Skeletal muscle cell (primary cell): ENCODE results near the gene CA11.

ENCODE experiments used
- DNase-seq: peaks from one replicate; pipeline ENCODE4 v3.0.0-alpha.2; 2010; ENCODE audit warnings: low read depth
- H3K4me3 ChIP-seq: 2 replicates; pipeline ENCODE4 v1.5.1; 2011; ENCODE audit warnings: low read depth, mild to moderate bottlenecking, control low read depth, low read length, moderate library complexity

Gene CA11

GRCh38 chr19:48617146-48617937, 28.6 kb downstream of the CA11 start:
- H3K4me3 ChIP-seq = peak overlapping the region; percentile 100
- no peak for DNase-seq

DNA sequence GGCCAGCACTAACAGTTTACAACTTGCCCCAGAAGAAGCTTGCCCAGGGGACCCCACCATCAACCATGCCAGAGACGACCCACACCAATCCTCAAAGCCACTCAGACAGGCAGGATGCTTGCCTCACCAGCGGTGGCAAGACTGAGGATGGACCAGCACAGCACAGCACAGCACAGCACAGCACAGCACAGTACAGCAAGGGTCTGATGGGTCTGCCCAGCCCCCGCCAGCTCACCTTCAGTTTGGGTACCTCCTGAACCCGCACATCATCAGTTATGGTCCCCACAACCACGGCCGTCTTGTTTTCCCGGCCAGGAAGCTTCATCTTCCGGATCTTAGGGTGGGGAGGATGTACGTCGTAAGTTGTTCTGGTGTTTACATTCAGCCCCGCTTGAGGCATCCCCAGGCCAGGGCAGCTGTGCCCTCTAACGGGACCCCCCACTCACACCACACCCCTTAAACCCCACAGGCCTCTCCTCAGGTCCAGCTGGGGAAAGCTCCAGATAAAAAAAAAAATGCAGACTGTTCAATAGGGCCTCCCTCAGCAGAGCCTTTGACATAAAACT, 29.4 kb downstream of the CA11 start:
- no peak for DNase-seq
- no peak overlapping the region for H3K4me3 ChIP-seq

DNA sequence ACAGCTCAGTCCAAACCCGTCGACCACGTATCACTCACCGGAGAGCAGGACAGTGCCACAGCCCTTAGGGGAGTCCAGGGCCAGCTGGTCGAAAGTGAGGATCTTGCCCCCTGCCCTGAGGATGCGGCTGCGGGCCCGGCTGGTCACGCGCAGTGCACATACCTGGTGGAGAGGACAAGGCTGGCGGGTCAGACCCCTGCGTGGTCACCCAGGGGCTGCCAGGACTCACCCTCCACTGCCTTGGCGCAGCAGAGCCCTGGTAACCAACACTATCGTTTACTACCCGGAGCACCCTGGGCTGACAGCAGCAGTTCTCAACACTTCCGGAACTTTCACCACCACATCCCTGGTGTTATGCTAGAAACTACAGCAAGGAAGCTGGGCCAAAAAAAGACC, 29.9 kb downstream of the CA11 start:
- H3K4me3 ChIP-seq = no peak overlapping the region
- DNase-seq = no peak

- no peak overlapping the region for H3K4me3 ChIP-seq
- no peak for DNase-seq
Observed at GRCh38 chr19:48615231-48616040, 30.6 kb downstream of the CA11 start.

GRCh38 chr19:48614436-48615230, 31.4 kb downstream of the CA11 start, which contains the start of gene FAM83E:
Gene FAM83E, minus strand, starts transcription at chr19:48615076. Its CDS starts 1,704 bp downstream, at chr19:48613372.
- DNase-seq = no peak
- no peak within 1 kb of the TSS for H3K4me3 ChIP-seq

DNA sequence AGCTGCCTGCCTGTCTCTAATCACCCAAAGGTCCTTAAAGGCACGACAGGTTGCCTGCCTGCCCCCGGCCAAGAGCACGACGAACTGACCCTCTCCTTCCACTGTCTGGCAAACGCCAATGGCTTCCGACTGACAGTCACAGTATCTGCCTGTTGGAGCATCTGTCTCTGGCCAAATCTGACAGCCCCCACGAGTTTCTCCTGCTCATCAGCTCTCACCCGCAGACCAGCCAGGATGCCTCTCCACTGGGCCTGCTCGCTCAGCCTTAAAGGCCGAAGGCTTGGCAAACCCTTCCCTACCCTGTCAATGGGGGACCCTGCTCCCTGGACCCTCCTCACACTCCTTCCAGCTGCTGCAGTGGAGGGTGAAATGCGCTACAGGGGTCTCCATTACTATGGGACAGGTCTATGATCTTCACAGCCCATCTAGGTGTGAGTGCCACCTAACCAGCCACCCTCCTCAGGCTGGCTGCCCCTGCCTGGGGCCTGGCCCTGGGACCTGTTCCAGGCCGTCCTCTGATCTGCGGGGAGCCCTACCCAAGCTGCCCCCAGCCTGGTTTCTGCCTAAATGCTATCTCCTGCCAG, 32.0 kb downstream of the CA11 start:
- DNase-seq = no peak
- H3K4me3 ChIP-seq = no peak overlapping the region

DNA sequence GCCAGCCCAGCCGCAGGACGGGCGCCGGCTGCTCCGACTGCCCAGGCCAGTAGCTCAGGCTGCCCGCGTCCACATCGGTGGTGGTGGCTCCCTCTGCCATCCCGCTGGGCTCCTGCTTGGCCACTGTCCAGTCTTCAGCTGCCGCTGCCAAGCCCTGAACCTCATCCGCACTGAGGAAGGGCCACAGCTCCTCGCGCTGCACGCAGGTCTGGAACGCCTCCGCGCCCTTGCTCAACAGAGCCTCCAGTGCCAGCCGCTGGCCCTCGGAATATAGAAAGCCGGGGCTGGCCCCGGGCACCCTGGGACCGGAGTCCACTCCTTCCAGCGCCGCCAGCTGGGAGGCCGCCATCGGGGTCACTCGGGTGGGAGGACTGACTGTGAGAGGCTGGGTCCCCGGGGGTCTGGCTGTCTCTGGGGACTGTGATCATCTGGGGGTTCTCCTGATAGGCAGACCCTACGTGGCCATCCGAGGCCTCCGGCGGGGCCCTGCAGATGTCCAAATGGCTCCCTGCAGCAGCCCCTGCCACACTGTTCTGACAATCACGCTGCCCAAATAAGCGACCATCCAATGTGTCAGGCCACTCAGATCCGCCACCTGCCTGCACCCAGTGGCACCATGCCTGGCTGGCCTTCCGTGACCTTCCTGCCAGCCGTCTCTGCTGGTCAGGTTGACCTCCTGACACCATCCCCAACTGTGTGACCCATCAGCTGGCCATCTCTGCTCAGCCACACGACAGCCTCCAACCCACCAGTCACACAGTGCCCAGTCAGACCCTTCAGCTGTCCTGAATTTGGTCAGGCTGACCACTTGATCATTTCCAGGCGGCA, 32.7 kb downstream of the CA11 start:
- no peak for DNase-seq
- no peak overlapping the region for H3K4me3 ChIP-seq

- no peak for DNase-seq
Observed at GRCh38 chr19:48611872-48612271, 34.1 kb downstream of the CA11 start.

DNA sequence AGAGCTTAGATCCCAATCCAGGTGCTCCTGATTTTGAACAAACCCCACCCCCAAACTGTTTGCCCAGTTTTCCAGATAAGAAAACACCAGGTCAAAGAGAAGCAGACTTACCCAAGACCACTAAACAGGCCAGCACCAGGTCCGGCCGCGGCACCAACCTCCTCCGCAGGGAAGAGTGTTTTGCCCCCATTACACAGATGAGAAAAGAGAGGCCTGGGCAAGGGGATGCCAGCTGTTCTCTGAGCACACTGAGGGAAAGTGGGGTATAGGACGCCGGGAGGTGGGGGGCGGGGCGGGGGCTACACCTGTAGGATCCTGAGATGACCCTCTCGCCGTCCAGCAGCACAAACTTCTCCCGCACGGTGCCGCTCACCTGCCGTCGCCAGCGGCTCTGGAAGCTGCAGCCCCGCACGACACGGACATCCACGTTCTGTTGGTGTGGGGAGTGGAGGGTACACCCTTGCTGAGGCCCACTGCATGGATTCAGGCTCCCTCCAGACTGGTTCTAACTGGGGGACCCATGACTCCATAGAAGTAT, 36.3 kb downstream of the CA11 start:
- no peak overlapping the region for H3K4me3 ChIP-seq
- DNase-seq = no peak

More at GRCh38 chr19:48611872-48612271, 34.1 kb downstream of the CA11 start:
- no peak overlapping the region for H3K4me3 ChIP-seq

DNA sequence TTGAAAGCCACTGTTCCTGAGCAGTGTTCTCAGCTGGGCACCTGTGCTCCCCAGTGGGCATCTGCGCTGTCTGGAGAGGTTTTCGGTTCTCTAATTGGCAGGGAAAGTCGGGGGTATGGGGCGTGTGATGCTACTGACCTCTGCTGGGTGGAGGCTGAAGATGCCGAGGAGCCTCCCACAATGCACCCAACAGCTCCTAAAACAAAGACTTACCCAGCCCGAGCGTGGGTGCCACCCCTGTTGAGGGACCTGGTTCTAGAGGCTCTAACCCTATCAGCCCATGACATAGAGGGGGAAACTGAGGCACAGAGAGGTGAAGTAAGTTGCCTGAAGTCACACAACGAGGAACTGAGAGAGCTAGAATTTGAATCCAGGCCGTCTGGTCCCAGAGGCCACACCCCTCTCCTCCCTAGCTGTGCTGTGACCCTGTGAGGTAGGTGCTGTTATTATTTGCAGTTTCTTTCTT, 37.2 kb downstream of the CA11 start:
- no peak overlapping the region for H3K4me3 ChIP-seq
- DNase-seq = no peak

GRCh38 chr19:48607359-48607755, 38.6 kb downstream of the CA11 start:
- DNase-seq = no peak
- no peak overlapping the region for H3K4me3 ChIP-seq

- no peak within 1 kb of the TSS for H3K4me3 ChIP-seq
- DNase-seq = no peak
Observed at GRCh38 chr19:48606463-48607358, 39.3 kb downstream of the CA11 start, which contains the start of gene SPACA4. Gene SPACA4, plus strand, starts transcription at chr19:48606742. Its CDS starts 237 bp downstream, at chr19:48606979.

- DNase-seq = no peak
- no peak overlapping the region for H3K4me3 ChIP-seq
Observed at GRCh38 chr19:48603850-48604249, 42.1 kb downstream of the CA11 start.

DNA sequence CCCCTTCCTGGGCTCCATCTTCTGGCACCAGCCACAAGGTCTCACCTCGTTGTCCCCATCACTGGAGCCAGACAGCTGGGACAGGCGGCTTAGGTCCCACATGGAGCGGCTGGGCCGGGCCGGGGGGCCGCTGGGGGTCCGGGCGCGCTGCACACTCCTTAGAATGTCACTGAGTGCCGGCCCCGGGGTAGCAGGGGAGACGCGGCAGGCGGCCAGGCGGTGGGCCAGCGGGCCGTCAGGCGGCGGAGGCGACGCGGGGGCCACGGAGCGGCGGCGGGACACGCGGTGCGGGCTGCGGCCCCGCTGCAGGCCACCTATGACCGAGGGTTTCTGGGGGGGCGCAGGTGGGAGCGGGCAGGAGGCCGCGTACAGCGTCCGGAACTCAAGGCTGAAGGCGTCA, 42.5 kb downstream of the CA11 start:
- H3K4me3 ChIP-seq = no peak overlapping the region
- no peak for DNase-seq

- no peak overlapping the region for H3K4me3 ChIP-seq
- no peak for DNase-seq
Observed at GRCh38 chr19:48603001-48603400, 43.0 kb downstream of the CA11 start.

DNA sequence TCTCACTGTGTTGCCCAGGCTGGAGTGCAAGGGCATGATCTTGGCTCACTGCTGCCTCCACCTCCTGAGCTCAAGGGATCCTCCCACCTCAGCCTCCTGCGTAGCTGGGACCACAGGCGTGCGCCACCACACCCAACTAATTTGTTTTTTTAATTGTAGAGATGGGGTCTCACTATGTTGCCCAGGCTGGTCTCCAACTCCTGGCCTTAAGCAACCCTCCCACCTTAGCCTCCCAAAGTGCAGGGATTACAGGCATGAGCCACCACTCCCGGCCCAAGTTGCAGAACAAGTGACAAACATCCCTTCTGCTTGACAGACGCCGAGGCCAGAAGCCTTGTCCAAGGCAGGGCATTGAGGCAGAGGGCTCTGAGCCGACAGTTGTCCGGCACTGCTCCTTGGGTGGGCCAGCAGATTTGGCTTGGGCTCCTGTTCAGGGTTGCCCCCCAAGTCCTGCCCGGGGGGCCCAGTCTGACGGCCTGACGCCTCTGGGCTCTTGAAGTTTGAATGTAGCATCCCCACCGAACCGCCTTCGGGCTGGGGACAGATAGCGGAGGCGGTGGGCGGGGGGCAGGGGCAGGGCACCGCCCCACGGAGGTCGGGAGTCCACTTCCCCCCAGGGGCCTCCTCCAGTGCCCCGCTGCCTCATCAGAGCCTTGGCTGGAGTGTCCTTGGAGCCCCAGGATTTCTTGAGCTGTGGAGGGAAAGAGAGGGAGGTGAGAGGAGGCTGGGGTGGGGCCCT, 45.1 kb downstream of the CA11 start:
- DNase-seq = no peak

More for the DNA sequence above, 45.1 kb downstream of the CA11 start:
- no peak overlapping the region for H3K4me3 ChIP-seq
